Effector memory CD4-positive, alpha-beta T cell (primary cell): ENCODE measurements around the gene NHLH2.

ENCODE experiments used
- DNase-seq, 3 donors: peaks; one replicate each; pipeline ENCODE4 v3.0.0-alpha.2; 2020
- H3K27ac ChIP-seq: 2 replicates; pipeline ENCODE4 v1.7.0; 2013; ENCODE audit warnings: mild to moderate bottlenecking, low read length, moderate library complexity; ENCODE audit not compliant: insufficient read depth, poor library complexity, severe bottlenecking
- H3K27me3 ChIP-seq: replicated peaks from 2 replicates; pipeline ENCODE4 v1.7.0; 2013; ENCODE audit warnings: mild to moderate bottlenecking, low read length; ENCODE audit not compliant: insufficient read depth, control insufficient read depth, poor library complexity, severe bottlenecking
- H3K36me3 ChIP-seq: 2 replicates; pipeline ENCODE4 v1.7.0; 2013; ENCODE audit warnings: mild to moderate bottlenecking, low read length, moderate library complexity; ENCODE audit not compliant: control insufficient read depth, insufficient read depth
- H3K4me1 ChIP-seq: 2 replicates; pipeline ENCODE4 v1.7.0; 2013; ENCODE audit warnings: low read length, mild to moderate bottlenecking; ENCODE audit not compliant: control insufficient read depth, insufficient read depth, poor library complexity, severe bottlenecking
- H3K4me3 ChIP-seq: 2 replicates; pipeline ENCODE4 v1.7.0; 2013; ENCODE audit warnings: low read length, low read depth, mild to moderate bottlenecking; ENCODE audit not compliant: insufficient read depth, poor library complexity, severe bottlenecking
- H3K9me3 ChIP-seq: 2 replicates; pipeline ENCODE4 v1.7.0; 2013; ENCODE audit warnings: mild to moderate bottlenecking, low read length, moderate library complexity; ENCODE audit not compliant: control insufficient read depth
- total RNA-seq, 3 donors: gene quantifications; one replicate each; lab custom pipeline; 2026; lab: John Stamatoyannopoulos, UW

Gene NHLH2
- total RNA-seq: 0 reads per million in 3 donors

DNA sequence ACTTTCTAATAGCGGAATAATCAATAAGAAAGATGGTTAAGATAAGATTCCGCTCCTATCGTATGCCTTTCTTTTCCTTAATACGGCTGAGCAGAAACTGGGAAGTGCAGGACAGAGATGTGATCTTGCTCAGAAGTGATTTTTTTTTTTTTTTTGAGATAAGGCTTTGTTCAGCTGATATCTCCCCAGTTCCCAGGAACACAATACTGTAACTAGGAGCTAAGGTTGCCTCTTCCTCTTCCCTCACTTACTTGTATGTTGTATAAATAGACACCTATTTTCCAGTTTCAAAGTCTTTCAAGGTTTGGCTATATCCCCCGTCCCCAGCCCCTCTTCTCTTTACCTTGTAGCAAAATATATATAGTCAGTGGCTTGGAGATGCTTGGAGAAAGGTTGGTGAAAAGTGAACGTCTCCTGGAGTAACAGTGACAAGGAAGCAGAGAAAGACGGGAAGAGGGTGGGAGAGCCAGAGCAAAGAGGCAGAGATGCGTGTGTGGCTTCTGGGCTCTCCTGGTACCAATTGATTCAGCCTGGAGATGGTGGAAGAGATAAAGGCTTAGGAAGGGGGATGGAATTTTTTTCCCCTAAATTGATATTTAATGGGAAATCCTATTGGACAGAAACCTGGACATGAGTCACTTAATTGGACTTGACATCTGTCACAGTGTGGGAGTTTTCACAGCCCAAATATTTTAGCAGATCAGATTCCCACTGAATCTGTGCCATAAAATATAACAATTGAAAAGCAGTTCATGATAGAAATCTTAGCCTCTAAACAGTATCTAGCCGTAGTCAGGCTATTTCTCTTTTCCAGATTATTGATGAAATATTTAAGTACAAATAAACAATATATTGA lies at the start of gene NHLH2:
Gene NHLH2, minus strand, starts transcription at position 522 of the 856 bp plus-strand sequence. CDS start 2,754 bp downstream, outside the sequence.
- peaks cover 3% of the 10 kb centered on the region for H3K4me1 ChIP-seq
- H3K9me3 ChIP-seq: no peaks in the 10 kb centered on the region
- H3K4me3 ChIP-seq: no peak within 1 kb of the TSS
- peaks cover 27% of the 10 kb centered on the region for H3K27me3 ChIP-seq
- no peak within 1 kb of the TSS for H3K27ac ChIP-seq
- no peaks in the 10 kb centered on the region for H3K36me3 ChIP-seq
- DNase-seq: no peak

GRCh38 chr1:115890580-115890979 lies 49.7 kb upstream of the NHLH2 start:
- Histone ChIP-seq H3K27me3 (no peaks in the 10 kb centered on the region), H3K9me3 (no peaks in the 10 kb centered on the region), H3K4me3 (no peak overlapping the region), H3K27ac (no peak overlapping the region), H3K4me1 (no peaks in the 10 kb centered on the region), H3K36me3 (no peaks in the 10 kb centered on the region)
- no peak for DNase-seq

DNA sequence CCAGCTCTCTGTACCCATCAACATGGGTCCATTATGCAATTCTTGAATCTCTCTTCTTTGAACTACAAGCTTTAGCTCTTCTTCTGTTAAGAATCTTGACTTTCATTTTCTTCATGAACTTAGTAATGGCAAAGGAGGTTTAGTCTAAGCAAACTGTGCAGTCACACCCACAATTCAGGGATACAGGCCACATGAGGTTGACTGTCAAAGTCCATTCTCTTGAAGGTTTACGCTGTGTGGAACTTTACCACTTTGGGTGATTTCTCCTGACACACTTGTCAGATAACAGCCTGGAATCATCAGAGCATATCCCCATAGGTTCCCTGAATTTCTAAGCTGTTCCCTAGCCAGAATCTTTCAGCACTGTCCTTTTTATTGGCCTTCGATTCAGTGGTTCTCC lies 48.0 kb upstream of the NHLH2 start:
- Histone ChIP-seq H3K27me3 (no peaks in the 10 kb centered on the region), H3K4me1 (no peaks in the 10 kb centered on the region), H3K27ac (no peak overlapping the region), H3K36me3 (no peaks in the 10 kb centered on the region), H3K4me3 (no peak overlapping the region), H3K9me3 (no peaks in the 10 kb centered on the region)
- DNase-seq: no peak

DNA sequence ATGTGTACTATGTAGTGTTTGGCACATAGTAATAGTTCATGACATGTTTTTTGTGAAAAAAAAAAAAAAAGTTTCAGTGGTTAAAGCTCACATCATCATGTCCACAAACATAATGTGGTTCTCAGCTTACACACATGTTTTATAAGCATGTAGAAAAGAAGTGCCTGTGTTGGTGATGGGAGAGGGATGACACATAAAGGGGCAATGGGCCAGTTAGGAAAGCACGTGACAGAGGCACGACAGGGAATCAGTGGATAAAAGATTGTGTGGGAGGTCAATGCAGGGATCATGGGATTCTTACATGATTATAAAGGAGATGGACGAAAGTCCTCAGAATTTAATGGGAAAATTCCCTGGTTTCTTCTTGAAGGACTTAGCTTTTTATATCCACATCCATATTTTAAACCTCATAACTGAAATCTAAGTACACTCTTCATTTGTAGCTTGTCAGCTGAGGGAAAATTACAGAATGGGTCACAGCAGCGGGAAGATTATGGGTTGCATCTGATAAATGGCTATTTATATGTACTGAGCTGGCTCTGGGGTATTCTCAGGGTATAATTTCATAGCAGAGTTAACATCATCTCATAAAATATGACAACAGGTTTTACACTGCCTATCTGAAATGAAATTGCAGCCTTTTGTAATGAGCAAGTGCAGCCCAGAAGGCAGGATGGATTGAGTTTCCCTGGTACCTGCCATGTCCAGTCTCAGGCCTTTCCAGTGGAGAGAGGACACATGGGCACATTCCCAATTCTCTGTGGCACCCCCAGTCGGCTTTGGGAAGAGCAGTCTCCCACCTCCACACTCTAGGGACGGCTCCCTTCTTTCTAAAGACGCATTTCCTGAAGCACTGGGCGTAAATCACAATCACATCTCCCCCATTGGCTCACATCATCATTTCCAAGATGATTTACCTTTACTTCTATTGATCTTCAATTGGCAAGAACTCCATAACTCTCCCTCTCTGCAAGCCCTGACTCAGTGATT lies 42.3 kb upstream of the NHLH2 start:
- H3K4me3 ChIP-seq: no peak overlapping the region
- H3K36me3 ChIP-seq: no peaks in the 10 kb centered on the region
- no peak overlapping the region for H3K27ac ChIP-seq
- no peaks in the 10 kb centered on the region for H3K27me3 ChIP-seq
- H3K9me3 ChIP-seq: no peaks in the 10 kb centered on the region
- no peak for DNase-seq
- no peaks in the 10 kb centered on the region for H3K4me1 ChIP-seq

- Histone ChIP-seq H3K9me3 (no peaks in the 10 kb centered on the region), H3K27ac (no peak overlapping the region), H3K4me3 (no peak overlapping the region), H3K36me3 (no peaks in the 10 kb centered on the region), H3K4me1 (no peaks in the 10 kb centered on the region), H3K27me3 (no peaks in the 10 kb centered on the region)
- DNase-seq: no peak
Observed at GRCh38 chr1:115880981-115881672, 40.2 kb upstream of the NHLH2 start.

GRCh38 chr1:115879977-115880376 lies 39.1 kb upstream of the NHLH2 start:
- no peaks in the 10 kb centered on the region for H3K36me3 ChIP-seq
- H3K27me3 ChIP-seq: no peaks in the 10 kb centered on the region
- no peaks in the 10 kb centered on the region for H3K4me1 ChIP-seq
- DNase-seq: no peak
- H3K4me3 ChIP-seq: no peak overlapping the region
- H3K9me3 ChIP-seq: no peaks in the 10 kb centered on the region
- no peak overlapping the region for H3K27ac ChIP-seq

DNA sequence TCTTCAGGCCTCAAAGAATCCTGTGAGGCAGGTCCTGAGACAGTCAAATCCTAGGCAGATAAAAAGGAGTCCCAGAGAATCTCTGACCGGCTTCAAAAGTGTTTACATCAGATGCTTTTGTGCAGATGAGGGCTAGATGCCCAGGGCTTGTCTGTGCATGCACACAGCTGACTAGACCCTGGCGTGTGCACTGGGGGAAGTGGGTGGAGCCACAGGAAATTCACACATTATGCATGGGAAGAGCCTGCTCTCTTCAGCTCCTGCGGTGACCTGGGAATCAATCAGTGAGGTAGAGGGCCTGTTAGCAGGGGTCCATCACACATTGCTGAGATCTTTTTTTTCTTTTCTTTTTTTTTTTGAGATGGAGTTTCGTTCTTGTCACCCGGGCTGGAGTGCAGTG lies 36.6 kb upstream of the NHLH2 start:
- H3K9me3 ChIP-seq: no peaks in the 10 kb centered on the region
- H3K36me3 ChIP-seq: no peaks in the 10 kb centered on the region
- H3K27me3 ChIP-seq: no peaks in the 10 kb centered on the region
- no peak overlapping the region for H3K27ac ChIP-seq
- H3K4me3 ChIP-seq: no peak overlapping the region
- no peak for DNase-seq
- no peaks in the 10 kb centered on the region for H3K4me1 ChIP-seq

- no peaks in the 10 kb centered on the region for H3K4me1 ChIP-seq
- H3K27me3 ChIP-seq: no peaks in the 10 kb centered on the region
- H3K36me3 ChIP-seq: no peaks in the 10 kb centered on the region
- no peak overlapping the region for H3K27ac ChIP-seq
- H3K9me3 ChIP-seq: no peaks in the 10 kb centered on the region
- no peak for DNase-seq
- no peak overlapping the region for H3K4me3 ChIP-seq
Observed at GRCh38 chr1:115874904-115875303, 34.0 kb upstream of the NHLH2 start.

DNA sequence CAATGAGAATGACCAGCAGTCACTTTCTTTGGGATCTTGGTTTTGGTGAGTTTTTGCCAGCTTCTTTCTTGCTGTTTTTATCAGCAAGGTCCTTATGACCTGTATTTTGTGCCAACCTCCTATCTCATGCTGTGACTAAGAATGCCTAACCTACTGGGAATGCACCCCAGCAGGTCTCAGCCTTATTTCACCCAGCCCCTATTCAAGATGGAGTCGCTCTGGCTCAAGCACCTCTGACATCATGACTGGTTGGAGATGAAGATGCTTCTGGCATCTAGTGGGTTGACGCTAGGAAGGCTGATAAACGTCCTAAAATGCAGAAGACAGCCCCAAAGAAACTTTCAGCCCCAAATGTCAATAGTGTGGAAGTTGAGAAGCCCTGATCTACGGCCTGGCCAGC lies 33.6 kb upstream of the NHLH2 start:
- Histone ChIP-seq H3K4me1 (no peaks in the 10 kb centered on the region), H3K27ac (no peak overlapping the region), H3K27me3 (no peaks in the 10 kb centered on the region), H3K36me3 (no peaks in the 10 kb centered on the region), H3K9me3 (no peaks in the 10 kb centered on the region), H3K4me3 (no peak overlapping the region)
- no peak for DNase-seq
